GM23248 (cell line): ENCODE results near the gene STAT4. TPM values are rescaled to one million over a fixed set of nuclear protein-coding genes. Genes with fewer than 3 reads are reported as not detected.

Experiments used
- DNase-seq: peaks from one replicate; pipeline ENCODE4 v3.0.0-alpha.2; 2015
- H2AFZ ChIP-seq: fragments of 200-600 bp; sonication (generic); 2 replicates; pipeline ENCODE4 v1.6.1; 2016; ENCODE audit warnings: antibody characterized with exemption
- H3F3A ChIP-seq: fragments of 200-600 bp; sonication (generic); 2 replicates; pipeline ENCODE4 v1.6.1; 2016; ENCODE audit warnings: mild to moderate bottlenecking, antibody characterized with exemption, mixed run types; ENCODE audit not compliant: insufficient read depth
- H3K27ac ChIP-seq: fragments of 200-600 bp; sonication (generic); 2 replicates; pipeline ENCODE4 v1.5.1; 2016; ENCODE audit warnings: mild to moderate bottlenecking
- H3K27me3 ChIP-seq: fragments of 200-600 bp; sonication (generic); replicated peaks from 2 replicates; pipeline ENCODE4 v1.6.1; 2016; ENCODE audit warnings: mild to moderate bottlenecking; ENCODE audit not compliant: insufficient read depth
- H3K36me3 ChIP-seq: fragments of 200-600 bp; sonication (generic); 2 replicates; pipeline ENCODE4 v1.6.1; 2016; ENCODE audit warnings: low read depth, mild to moderate bottlenecking
- H3K4me1 ChIP-seq: fragments of 200-600 bp; sonication (generic); 2 replicates; pipeline ENCODE4 v1.6.1; 2016; ENCODE audit warnings: mild to moderate bottlenecking; ENCODE audit not compliant: insufficient read depth
- H3K4me2 ChIP-seq: fragments of 200-600 bp; sonication (generic); one replicate; pipeline ENCODE4 v1.6.1; 2016; ENCODE audit warnings: mild to moderate bottlenecking; ENCODE audit not compliant: unreplicated experiment
- H3K4me3 ChIP-seq: fragments of 200-600 bp; sonication (generic); 2 replicates; pipeline ENCODE4 v1.5.1; 2016; ENCODE audit warnings: mild to moderate bottlenecking
- H3K79me2 ChIP-seq: fragments of 200-600 bp; sonication (generic); 2 replicates; pipeline ENCODE4 v1.6.1; 2016; ENCODE audit warnings: mild to moderate bottlenecking; ENCODE audit not compliant: insufficient read depth
- H3K9ac ChIP-seq: fragments of 200-600 bp; sonication (generic); 2 replicates; pipeline ENCODE4 v1.6.1; 2016; ENCODE audit warnings: mild to moderate bottlenecking
- H3K9me2 ChIP-seq: fragments of 200-600 bp; sonication (generic); 2 replicates; pipeline ENCODE4 v1.6.1; 2016; ENCODE audit warnings: mixed run types, mild to moderate bottlenecking, moderate library complexity; ENCODE audit not compliant: insufficient read depth
- H3K9me3 ChIP-seq: fragments of 200-600 bp; sonication (generic); one replicate; pipeline ENCODE4 v1.6.1; 2017; ENCODE audit warnings: low read depth
- H4K20me1 ChIP-seq: fragments of 200-600 bp; sonication (generic); 2 replicates; pipeline ENCODE4 v1.6.0; 2016; ENCODE audit not compliant: insufficient read depth
- EZH2 ChIP-seq: fragments of 200-600 bp; sonication (generic); IDR thresholded peaks from 2 replicates; pipeline ENCODE4 v1.6.1; 2018; ENCODE audit warnings: antibody characterized with exemption, mild to moderate bottlenecking; ENCODE audit not compliant: insufficient read depth, poor library complexity, severe bottlenecking
- EZH2phosphoT487 ChIP-seq: fragments of 200-600 bp; sonication (generic); IDR thresholded peaks from 2 replicates; pipeline ENCODE4 v1.6.1; 2018; ENCODE audit warnings: antibody characterized with exemption, moderate library complexity, mild to moderate bottlenecking, low read depth; ENCODE audit not compliant: insufficient read depth
- WGBS, 2 experiments: methylation state at CpG; one replicate each; pipeline ENCODE4 v1.1.6; 2015 to 2017; ENCODE audit warnings: low lambda C conversion rate in 2 of 2, low coverage in 1 of 2; ENCODE audit errors: missing lambda C conversion rate in 2 of 2; 5-methylcytosine and 5-hydroxymethylcytosine counted together
- in situ Hi-C: fragments of 300-500 bp; cut with MboI; formaldehyde crosslinking; loops from 2 replicates; pipeline ENCODE4 v1.15.0; 2020
- polyA plus RNA-seq: library from polyadenylated mRNA; unstranded; fragments of >200 nt; fragmentation: Nextera tagmentation; extraction: Ambion mirVana; gene quantifications from 2 replicates; pipeline ENCODE4 v1.2.1, GENCODE V29; 2016
- total RNA-seq: library from RNA; depleted of rRNA; stranded (reverse); fragments of >200 nt; shearing (Covaris generic); gene quantifications from 2 replicates; pipeline ENCODE4 v1.2.3, GENCODE V29; 2014

STAT4 gene
- total and polyA plus RNA-seq, 2 experiments from 2014 or later = 1.9 to 3.2 TPM

DNA sequence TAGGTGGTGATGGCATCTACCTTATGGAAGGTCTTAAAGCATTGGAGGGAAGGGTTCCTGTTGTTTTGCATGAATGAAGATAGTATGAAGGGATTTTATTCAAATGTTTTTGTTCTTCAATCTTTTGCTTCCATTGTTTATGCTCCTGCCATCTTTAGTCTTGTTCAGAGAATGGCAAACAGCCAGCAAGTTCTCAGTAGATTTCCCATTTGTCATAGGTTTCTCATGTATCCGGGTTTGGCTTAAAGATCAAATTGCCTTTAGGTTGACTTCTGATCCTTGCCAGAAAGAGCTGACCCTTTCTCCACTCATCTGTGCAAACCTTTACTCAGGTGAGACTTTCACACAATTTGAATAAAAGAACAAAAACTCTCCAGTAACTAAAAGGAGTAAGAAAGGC lies 44.2 kb upstream of the STAT4 start:
- Histone ChIP-seq H3K36me3 (no peaks in the 10 kb centered on the region), H2AFZ (no peak overlapping the region), H3K4me3 (no peak overlapping the region), H3K4me1 (no peaks in the 10 kb centered on the region), H3K27me3 (no peaks in the 10 kb centered on the region), H4K20me1 (no peaks in the 10 kb centered on the region), H3K4me2 (no peak overlapping the region), H3K9me3 (no peaks in the 10 kb centered on the region), H3K79me2 (no peaks in the 10 kb centered on the region), H3K9me2 (no peaks in the 10 kb centered on the region), H3K27ac (no peak overlapping the region), H3K9ac (no peak overlapping the region), H3F3A (no peaks in the 10 kb centered on the region)
- WGBS, 2 experiments = 48 to 69% methylated on average over 1 of the region's 1 CpG
- in situ Hi-C loops = no loop called here
- no peak for TF ChIP-seq EZH2
- TF ChIP-seq EZH2phosphoT487 = no peak
- DNase-seq = no peak

DNA sequence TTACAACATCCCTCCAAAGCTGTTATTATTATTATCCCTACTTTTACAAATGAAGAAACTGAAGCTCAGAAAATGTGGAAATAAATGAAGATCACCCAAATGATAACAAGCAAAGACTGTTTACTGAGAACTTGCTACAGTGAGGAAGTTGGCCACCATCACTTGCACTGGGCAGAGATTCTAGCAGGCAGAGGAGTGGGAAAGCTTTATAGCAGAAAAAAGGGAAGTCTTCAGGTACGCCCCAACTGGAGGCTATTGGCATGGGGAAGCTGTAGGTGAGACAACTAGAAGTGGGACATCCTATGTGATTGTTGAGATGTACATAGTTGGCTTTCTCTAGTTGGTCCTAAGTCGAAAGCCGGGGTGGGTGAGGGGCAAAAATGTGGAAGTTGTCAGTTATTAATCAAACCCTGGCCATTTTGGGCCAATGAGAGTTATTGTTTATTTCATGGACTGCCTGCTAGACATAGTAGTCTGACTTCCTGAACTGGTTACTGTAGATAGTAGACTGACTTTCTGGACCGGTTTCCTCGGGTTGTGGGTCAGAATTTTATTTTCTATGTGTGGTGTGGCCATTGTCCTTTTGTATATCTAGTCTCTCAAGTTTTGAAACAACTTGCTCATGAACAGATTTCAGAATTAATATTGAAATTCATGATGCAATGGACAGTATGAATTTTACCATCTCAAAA lies 40.2 kb upstream of the STAT4 start:
- Histone ChIP-seq H3K27me3 (no peaks in the 10 kb centered on the region), H2AFZ (no peak overlapping the region), H3K36me3 (no peaks in the 10 kb centered on the region), H3K9me3 (no peaks in the 10 kb centered on the region), H3K4me1 (no peaks in the 10 kb centered on the region), H3K4me2 (no peak overlapping the region), H3K79me2 (no peaks in the 10 kb centered on the region), H3F3A (no peaks in the 10 kb centered on the region), H3K4me3 (no peak overlapping the region), H4K20me1 (no peaks in the 10 kb centered on the region), H3K9ac (no peak overlapping the region), H3K9me2 (no peaks in the 10 kb centered on the region), H3K27ac (no peak overlapping the region)
- WGBS, 2 experiments = 95 to 97% methylated on average over 5 of the region's 5 CpGs
- no peak for DNase-seq
- in situ Hi-C loops = no loop called here
- no peak for TF ChIP-seq EZH2phosphoT487
- TF ChIP-seq EZH2 = no peak

GRCh38 chr2:191190435-191190834 lies 39.6 kb upstream of the STAT4 start:
- in situ Hi-C loops = no loop called here
- H3K36me3 ChIP-seq = no peaks in the 10 kb centered on the region
- no peaks in the 10 kb centered on the region for H3K9me2 ChIP-seq
- no peak overlapping the region for H2AFZ ChIP-seq
- no peaks in the 10 kb centered on the region for H3F3A ChIP-seq
- no peaks in the 10 kb centered on the region for H3K9me3 ChIP-seq
- no peaks in the 10 kb centered on the region for H4K20me1 ChIP-seq
- H3K9ac ChIP-seq = no peak overlapping the region
- H3K4me2 ChIP-seq = no peak overlapping the region
- no peak for DNase-seq
- no peaks in the 10 kb centered on the region for H3K4me1 ChIP-seq
- no peak overlapping the region for H3K4me3 ChIP-seq
- H3K27me3 ChIP-seq = no peaks in the 10 kb centered on the region
- H3K79me2 ChIP-seq = no peaks in the 10 kb centered on the region
- no peak overlapping the region for H3K27ac ChIP-seq
- 98 to 100% methylated on average over 2 of the region's 2 CpGs for WGBS, 2 experiments
- TF ChIP-seq EZH2phosphoT487 (no peak), EZH2 (no peak)

DNA sequence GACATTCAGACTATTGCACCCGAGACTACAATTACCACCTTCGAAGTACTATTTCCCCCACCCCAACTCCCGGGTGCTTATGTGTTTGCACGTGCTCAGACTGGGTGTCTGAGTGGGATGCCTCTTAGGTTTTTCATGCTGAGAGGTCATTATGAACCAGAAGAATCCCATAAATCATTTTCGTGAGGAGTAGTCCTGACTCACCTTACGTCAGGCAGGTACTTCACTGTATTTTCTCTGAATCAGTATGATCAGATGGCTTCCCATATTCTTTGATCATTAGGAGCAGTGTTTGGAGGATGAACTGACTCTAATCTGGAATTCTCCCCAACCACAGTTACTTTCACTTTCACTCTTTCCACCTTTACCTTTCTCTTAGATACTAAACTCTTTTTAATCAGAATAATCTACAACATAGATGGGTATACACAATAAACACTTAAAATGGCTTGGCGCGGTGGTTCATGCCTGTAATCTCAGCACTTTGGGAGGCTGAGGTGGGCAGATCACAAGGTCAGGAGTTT lies 38.4 kb upstream of the STAT4 start:
- no peak for DNase-seq
- no peak overlapping the region for H3K27ac ChIP-seq
- no peak overlapping the region for H3K4me2 ChIP-seq
- TF ChIP-seq EZH2phosphoT487 (no peak), EZH2 (no peak)
- no peaks in the 10 kb centered on the region for H3K9me3 ChIP-seq
- no peaks in the 10 kb centered on the region for H3K4me1 ChIP-seq
- H3K9me2 ChIP-seq = no peaks in the 10 kb centered on the region
- peak overlapping the region; percentile 40 for H2AFZ ChIP-seq
- H3K79me2 ChIP-seq = no peaks in the 10 kb centered on the region
- H3K9ac ChIP-seq = no peak overlapping the region
- no peak overlapping the region for H3K4me3 ChIP-seq
- no peaks in the 10 kb centered on the region for H3K27me3 ChIP-seq
- 92 to 94% methylated on average over 8 of the region's 8 CpGs for WGBS, 2 experiments
- H3K36me3 ChIP-seq = no peaks in the 10 kb centered on the region
- no peaks in the 10 kb centered on the region for H4K20me1 ChIP-seq
- in situ Hi-C loops = no loop called here
- H3F3A ChIP-seq = no peaks in the 10 kb centered on the region
